DOHH2 (cell line): ENCODE measurements around the gene TWIST2.

Experiments
- H3F3A ChIP-seq: fragments of 200-600 bp; sonication (generic), shearing (Covaris generic); 2 replicates; pipeline ENCODE4 v1.6.0; 2016; ENCODE audit warnings: antibody characterized with exemption, mild to moderate bottlenecking; ENCODE audit not compliant: control insufficient read depth, insufficient read depth
- H3K27ac ChIP-seq: fragments of 200-600 bp; sonication (generic); 2 replicates; pipeline ENCODE4 v1.5.1; 2014; ENCODE audit warnings: low read depth, mild to moderate bottlenecking, low read length, moderate library complexity
- H3K27me3 ChIP-seq: fragments of 200-600 bp; sonication (generic); 2 replicates; pipeline ENCODE4 v1.6.1; 2014; ENCODE audit warnings: mild to moderate bottlenecking, low read length, mixed read lengths; ENCODE audit not compliant: control insufficient read depth
- H3K36me3 ChIP-seq: fragments of 200-600 bp; sonication (generic); 2 replicates; pipeline ENCODE4 v1.6.1; 2014; ENCODE audit warnings: mild to moderate bottlenecking, low read length, moderate library complexity, mixed read lengths; ENCODE audit not compliant: control insufficient read depth
- H3K4me1 ChIP-seq: fragments of 200-600 bp; sonication (generic); 2 replicates; pipeline ENCODE4 v1.6.1; 2014; ENCODE audit warnings: mild to moderate bottlenecking, low read length, mixed read lengths; ENCODE audit not compliant: control insufficient read depth
- H3K4me2 ChIP-seq: fragments of 200-600 bp; sonication (generic); 2 replicates; pipeline ENCODE4 v1.6.0; 2014; ENCODE audit warnings: mild to moderate bottlenecking, low read length, moderate library complexity
- H3K4me3 ChIP-seq: fragments of 200-600 bp; sonication (generic); 2 replicates; pipeline ENCODE4 v1.5.1; 2014; ENCODE audit warnings: mild to moderate bottlenecking, low read length, mixed read lengths
- H3K79me2 ChIP-seq: fragments of 200-600 bp; sonication (generic); 2 replicates; pipeline ENCODE4 v1.6.1; 2014; ENCODE audit warnings: mild to moderate bottlenecking, low read length, mixed read lengths; ENCODE audit not compliant: control insufficient read depth
- H3K9me2 ChIP-seq: fragments of 200-600 bp; sonication (generic); replicated peaks from 2 replicates; pipeline ENCODE4 v1.6.1; 2014; ENCODE audit warnings: mild to moderate bottlenecking, low read length, mixed read lengths; ENCODE audit not compliant: control insufficient read depth
- H3K9me3 ChIP-seq: fragments of 200-600 bp; sonication (generic); 2 replicates; pipeline ENCODE4 v1.6.1; 2014; ENCODE audit warnings: antibody characterized with exemption, low read length, mixed read lengths; ENCODE audit not compliant: control insufficient read depth, insufficient read depth
- H4K20me1 ChIP-seq: fragments of 200-600 bp; sonication (generic); 2 replicates; pipeline ENCODE4 v1.6.0; 2014; ENCODE audit warnings: low read depth, mild to moderate bottlenecking, antibody characterized with exemption, low read length, moderate library complexity; ENCODE audit not compliant: control insufficient read depth, insufficient read depth
- EZH2phosphoT487 ChIP-seq: fragments of 200-600 bp; sonication (generic); IDR thresholded peaks from 2 replicates; pipeline ENCODE4 v1.6.1; 2017; ENCODE audit warnings: borderline replicate concordance, mild to moderate bottlenecking, antibody characterized with exemption, low read length, moderate library complexity, mixed read lengths
- TF ChIP-seq, protein P1 (sequence below): fragments of 200-600 bp; sonication (generic); IDR thresholded peaks from one replicate; pipeline ENCODE4 v1.5.1; 2014; ENCODE audit warnings: antibody characterized with exemption, mild to moderate bottlenecking, low read depth, low read length; ENCODE audit not compliant: poor library complexity, severe bottlenecking

TWIST2 gene

DNA sequence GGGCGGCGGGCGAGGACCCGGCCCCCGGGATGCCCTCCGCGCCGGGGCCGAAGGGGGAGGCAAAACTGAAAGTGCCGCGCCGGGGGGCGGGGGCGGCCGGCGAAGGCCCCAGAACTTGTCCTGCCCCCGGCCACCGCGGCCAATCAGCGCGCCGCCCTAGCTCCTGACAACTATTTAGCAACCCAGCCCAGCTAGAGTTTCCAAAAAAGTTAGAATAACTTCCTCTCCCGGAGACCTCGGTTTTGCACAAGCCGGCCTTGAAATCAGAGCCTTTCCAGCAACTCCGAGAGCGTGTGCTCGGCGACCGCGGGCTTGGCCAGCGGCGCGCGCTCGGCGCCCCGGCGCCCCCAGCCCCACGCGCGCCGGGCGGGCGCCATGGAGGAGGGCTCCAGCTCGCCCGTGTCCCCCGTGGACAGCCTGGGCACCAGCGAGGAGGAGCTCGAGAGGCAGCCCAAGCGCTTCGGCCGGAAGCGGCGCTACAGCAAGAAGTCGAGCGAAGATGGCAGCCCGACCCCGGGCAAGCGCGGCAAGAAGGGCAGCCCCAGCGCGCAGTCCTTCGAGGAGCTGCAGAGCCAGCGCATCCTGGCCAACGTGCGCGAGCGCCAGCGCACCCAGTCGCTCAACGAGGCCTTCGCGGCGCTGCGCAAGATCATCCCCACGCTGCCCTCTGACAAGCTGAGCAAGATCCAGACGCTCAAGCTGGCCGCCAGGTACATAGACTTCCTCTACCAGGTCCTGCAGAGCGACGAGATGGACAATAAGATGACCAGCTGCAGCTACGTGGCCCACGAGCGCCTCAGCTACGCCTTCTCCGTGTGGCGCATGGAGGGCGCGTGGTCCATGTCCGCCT, at the start of gene TWIST2:
TWIST2 (plus strand) TSS at position 245 of the 850 bp plus-strand sequence; CDS start at position 376, 131 bp downstream.
- Histone ChIP-seq H3K79me2 (no peaks in the 10 kb centered on the region), H3K27ac (no peak within 1 kb of the TSS), H3K9me3 (no peaks in the 10 kb centered on the region; the same call in 1 of the 2 replicates), H3K4me3 (no peak within 1 kb of the TSS), H3K4me1 (no peaks in the 10 kb centered on the region), H3K27me3 (no peaks in the 10 kb centered on the region), H3F3A (no peaks in the 10 kb centered on the region), H3K36me3 (no peaks in the 10 kb centered on the region), H3K9me2 (no peaks in the 10 kb centered on the region), H4K20me1 (no peaks in the 10 kb centered on the region), H3K4me2 (no peak within 1 kb of the TSS)
- no peak for TF ChIP-seq EZH2phosphoT487
- TF ChIP-seq, protein P1, sequence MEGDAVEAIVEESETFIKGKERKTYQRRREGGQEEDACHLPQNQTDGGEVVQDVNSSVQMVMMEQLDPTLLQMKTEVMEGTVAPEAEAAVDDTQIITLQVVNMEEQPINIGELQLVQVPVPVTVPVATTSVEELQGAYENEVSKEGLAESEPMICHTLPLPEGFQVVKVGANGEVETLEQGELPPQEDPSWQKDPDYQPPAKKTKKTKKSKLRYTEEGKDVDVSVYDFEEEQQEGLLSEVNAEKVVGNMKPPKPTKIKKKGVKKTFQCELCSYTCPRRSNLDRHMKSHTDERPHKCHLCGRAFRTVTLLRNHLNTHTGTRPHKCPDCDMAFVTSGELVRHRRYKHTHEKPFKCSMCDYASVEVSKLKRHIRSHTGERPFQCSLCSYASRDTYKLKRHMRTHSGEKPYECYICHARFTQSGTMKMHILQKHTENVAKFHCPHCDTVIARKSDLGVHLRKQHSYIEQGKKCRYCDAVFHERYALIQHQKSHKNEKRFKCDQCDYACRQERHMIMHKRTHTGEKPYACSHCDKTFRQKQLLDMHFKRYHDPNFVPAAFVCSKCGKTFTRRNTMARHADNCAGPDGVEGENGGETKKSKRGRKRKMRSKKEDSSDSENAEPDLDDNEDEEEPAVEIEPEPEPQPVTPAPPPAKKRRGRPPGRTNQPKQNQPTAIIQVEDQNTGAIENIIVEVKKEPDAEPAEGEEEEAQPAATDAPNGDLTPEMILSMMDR = no peak

DNA sequence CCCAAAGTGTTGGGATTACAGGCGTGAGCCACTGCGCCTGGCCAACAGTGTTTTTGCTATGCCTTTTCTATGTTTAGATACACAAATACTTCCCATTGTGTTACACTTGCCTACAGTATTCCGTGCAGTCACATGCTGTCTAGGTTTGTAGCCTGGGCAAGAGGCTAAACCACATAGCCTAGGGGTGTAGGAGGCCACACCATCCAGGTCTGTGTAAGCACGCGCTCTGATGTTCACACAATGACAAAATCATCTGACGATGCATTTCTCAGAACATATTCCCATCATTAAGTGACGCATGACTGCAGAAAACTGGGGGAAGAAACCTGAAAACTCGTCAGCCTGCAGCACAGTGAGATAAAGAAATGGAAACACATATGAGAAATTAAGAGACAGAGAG, 46.1 kb upstream of the TWIST2 start:
- Histone ChIP-seq H3K4me3 (no peak overlapping the region), H3K4me2 (no peak overlapping the region), H4K20me1 (0 out of 2 replicates have a peak, but pooled peaks cover 3% of the 10 kb centered on the region), H3K79me2 (no peaks in the 10 kb centered on the region), H3K27me3 (no peaks in the 10 kb centered on the region), H3K36me3 (no peaks in the 10 kb centered on the region), H3F3A (no peaks in the 10 kb centered on the region), H3K4me1 (no peaks in the 10 kb centered on the region), H3K9me3 (no peaks in the 10 kb centered on the region), H3K27ac (no peak overlapping the region), H3K9me2 (no peaks in the 10 kb centered on the region)
- TF ChIP-seq EZH2phosphoT487 = no peak
- TF ChIP-seq, protein P1 = no peak

DNA sequence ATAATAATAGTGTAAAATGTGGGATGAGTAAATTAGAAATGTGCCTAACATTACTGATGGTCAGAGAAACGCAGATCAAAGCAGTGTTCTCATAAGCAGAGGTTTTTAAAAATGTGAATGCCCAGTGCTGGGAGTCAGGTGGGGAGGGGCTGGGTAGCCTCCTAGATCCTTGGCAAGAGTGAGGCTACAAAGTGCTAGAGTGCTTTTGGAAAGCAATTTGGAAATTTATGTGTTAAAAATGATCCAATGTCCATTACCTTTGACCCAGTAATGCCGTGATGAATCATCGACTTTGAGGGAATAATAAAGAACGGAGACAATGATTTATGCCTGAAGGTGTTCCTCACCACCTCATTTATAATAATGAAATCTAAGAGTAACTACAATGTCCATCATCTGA, 44.9 kb upstream of the TWIST2 start:
- H3K36me3 ChIP-seq = no peaks in the 10 kb centered on the region
- no peak overlapping the region for H3K4me2 ChIP-seq
- H3K4me1 ChIP-seq = no peaks in the 10 kb centered on the region
- 0 out of 2 replicates have a peak, but pooled peaks cover 3% of the 10 kb centered on the region for H4K20me1 ChIP-seq
- no peaks in the 10 kb centered on the region for H3K79me2 ChIP-seq
- no peaks in the 10 kb centered on the region for H3F3A ChIP-seq
- no peaks in the 10 kb centered on the region for H3K27me3 ChIP-seq
- no peak overlapping the region for H3K27ac ChIP-seq
- no peak for TF ChIP-seq EZH2phosphoT487
- TF ChIP-seq, protein P1 = no peak
- no peaks in the 10 kb centered on the region for H3K9me2 ChIP-seq
- H3K9me3 ChIP-seq = no peaks in the 10 kb centered on the region
- H3K4me3 ChIP-seq = no peak overlapping the region
